ENCODE results near the gene C5orf63.
A peak's percentile ranks its signal among the peaks of the same experiment; 100 is the strongest.

C5orf63 gene

GRCh38 chr5:127042593-127042992 is 30.7 kb downstream of the C5orf63 start:
- TF ChIP-seq, protein P1, sequence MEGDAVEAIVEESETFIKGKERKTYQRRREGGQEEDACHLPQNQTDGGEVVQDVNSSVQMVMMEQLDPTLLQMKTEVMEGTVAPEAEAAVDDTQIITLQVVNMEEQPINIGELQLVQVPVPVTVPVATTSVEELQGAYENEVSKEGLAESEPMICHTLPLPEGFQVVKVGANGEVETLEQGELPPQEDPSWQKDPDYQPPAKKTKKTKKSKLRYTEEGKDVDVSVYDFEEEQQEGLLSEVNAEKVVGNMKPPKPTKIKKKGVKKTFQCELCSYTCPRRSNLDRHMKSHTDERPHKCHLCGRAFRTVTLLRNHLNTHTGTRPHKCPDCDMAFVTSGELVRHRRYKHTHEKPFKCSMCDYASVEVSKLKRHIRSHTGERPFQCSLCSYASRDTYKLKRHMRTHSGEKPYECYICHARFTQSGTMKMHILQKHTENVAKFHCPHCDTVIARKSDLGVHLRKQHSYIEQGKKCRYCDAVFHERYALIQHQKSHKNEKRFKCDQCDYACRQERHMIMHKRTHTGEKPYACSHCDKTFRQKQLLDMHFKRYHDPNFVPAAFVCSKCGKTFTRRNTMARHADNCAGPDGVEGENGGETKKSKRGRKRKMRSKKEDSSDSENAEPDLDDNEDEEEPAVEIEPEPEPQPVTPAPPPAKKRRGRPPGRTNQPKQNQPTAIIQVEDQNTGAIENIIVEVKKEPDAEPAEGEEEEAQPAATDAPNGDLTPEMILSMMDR (IDR thresholded peaks at IDR 0.05; ENCODE audit: insufficient read depth, low read length, missing control alignments) = no peak
- CTCF ChIA-PET = no interaction called here
- POLR2A ChIA-PET = no interaction called here
- no peak overlapping the region for H3K4me3 ChIP-seq (ENCODE audit: low read depth, low read length)
- DNase-seq (ENCODE audit: low read depth, low spot score) = no peak

- DNase-seq (ENCODE audit: low read depth, low spot score) = no peak
Observed at GRCh38 chr5:127041571-127041970, 31.7 kb downstream of the C5orf63 start.

DNA sequence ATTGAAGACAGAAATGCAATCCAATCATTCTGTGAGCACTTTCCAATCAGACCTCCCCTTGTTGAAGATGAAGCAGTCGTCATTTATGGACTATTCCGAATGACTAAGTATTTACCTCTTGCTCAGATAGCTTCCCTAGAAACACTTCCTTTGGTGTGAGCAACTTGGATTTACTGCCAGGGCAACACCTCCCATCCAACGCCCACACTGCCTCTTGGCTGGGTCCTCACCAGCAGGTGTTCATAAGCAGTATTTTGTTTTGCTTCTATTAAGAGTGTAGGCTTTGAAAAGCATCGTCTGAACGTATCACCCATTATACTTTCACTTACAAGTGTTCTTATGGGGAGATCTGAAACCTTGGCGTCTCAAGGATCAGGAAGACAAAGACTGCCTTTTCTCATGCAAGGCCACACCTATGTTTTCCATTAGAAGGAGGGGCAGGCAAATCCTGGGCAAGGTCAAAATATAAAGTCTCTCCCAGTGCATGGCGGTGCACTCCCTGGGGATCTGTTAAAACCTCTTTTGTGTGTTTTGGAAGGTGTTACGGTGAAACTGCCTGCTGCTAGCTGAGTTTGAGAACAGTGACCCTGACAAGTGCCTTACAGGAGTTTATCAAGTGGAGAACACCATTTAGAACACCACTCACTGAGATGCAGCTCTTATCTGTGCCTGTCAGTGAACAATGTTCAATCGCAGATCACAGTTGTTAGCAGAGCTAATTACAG is 32.3 kb downstream of the C5orf63 start:
- POLR2A ChIA-PET = no interaction called here
- CTCF ChIA-PET = interaction anchor here (1.5 kb wide), 1 partner anchor 10 kb away, joined by 4 read pairs; the partner anchor contains the start of gene MARCHF3
- DNase-seq (ENCODE audit: low read depth, low spot score) = no peak

More at GRCh38 chr5:127041571-127041970, 31.7 kb downstream of the C5orf63 start:
- TF ChIP-seq, protein P1 (IDR thresholded peaks at IDR 0.05; ENCODE audit: insufficient read depth, low read length, missing control alignments) = no peak
- CTCF ChIA-PET = interaction anchor here (1.5 kb wide), 1 partner anchor 11 kb away, joined by 4 read pairs; the partner anchor contains the start of gene MARCHF3
- no peak overlapping the region for H3K4me3 ChIP-seq (ENCODE audit: low read depth, low read length)
- POLR2A ChIA-PET = no interaction called here

DNA sequence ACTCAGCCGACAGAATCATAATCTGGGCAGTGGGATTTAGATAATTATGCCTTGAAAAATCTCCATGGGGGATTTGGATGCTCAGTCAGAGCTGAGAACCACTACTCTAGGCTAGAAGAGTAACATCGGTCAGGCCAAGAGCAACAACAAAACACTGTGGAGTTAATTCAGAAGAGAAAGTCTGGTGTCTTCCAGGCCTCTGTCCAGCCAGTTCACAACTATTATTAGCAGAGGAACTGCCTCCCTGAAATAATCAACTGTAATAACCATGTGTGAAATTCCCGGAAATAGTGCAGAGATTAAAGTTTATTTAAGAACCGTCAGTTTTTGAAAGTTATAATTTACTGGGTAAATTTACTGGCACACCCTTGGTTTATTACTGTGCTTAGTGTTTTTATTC is 34.8 kb downstream of the C5orf63 start:
- H3K4me3 ChIP-seq (ENCODE audit: low read depth, low read length) = no peak overlapping the region
- TF ChIP-seq, protein P1 (IDR thresholded peaks at IDR 0.05; ENCODE audit: insufficient read depth, low read length, missing control alignments) = no peak
- ChIA-PET POLR2A (no interaction called here), CTCF (interaction anchor here (0.7 kb wide), 1 partner anchor 12 kb away, joined by 3 read pairs; no protein-coding TSS in a partner anchor)
- DNase-seq (ENCODE audit: low read depth, low spot score) = no peak

More for the DNA sequence above, 32.3 kb downstream of the C5orf63 start:
- no peak overlapping the region for H3K4me3 ChIP-seq (ENCODE audit: low read depth, low read length)
- TF ChIP-seq, protein P1 (IDR thresholded peaks at IDR 0.05; ENCODE audit: insufficient read depth, low read length, missing control alignments) = no peak

GRCh38 chr5:127031863-127032232 is 41.5 kb downstream of the C5orf63 start:
- DNase-seq (ENCODE audit: low read depth, low spot score) = no peak
- CTCF ChIA-PET = interaction anchor here (0.6 to 1.3 kb wide), 3 partner anchors 12 to 230 kb away, joined by 3 read pairs; no protein-coding TSS in a partner anchor
- no peak overlapping the region for H3K4me3 ChIP-seq (ENCODE audit: low read depth, low read length)
- POLR2A ChIA-PET = no interaction called here
- TF ChIP-seq, protein P1 (IDR thresholded peaks at IDR 0.05; ENCODE audit: insufficient read depth, low read length, missing control alignments) = no peak

DNA sequence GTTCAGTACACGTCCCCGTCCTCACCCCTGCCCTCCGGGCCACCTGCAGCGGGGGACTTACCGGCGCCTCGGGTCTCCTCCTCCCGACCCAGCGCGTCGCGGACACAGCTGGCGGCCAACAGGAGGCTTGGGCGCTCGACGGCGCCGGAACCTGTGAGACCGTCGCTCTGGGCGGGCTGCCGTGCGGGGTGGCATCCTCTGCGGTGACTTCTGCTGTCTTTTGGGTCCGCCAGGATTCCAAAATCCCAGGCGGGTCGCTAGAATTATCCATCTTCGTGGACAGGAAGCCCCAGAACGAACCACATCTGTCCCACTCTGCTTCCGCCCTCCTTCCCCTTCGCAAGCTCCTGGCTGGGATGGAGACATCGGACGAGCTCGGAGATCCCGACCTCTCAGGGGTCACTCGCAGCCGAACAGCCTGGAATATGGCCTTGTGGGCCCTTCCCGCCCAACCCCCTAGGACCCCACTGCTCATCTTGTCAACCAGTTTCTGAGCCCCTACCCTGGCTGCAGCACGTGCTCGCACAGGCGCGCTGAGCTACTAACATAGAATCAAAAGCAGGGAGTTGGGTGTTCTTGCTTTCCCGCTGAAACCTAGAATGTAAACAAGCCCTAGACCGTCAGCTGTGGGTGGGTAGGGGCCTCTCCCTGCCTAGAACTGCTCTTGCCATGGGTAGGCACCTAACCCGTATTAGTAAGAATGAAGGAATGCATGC is 42.0 kb downstream of the C5orf63 start:
- TF ChIP-seq, protein P1 (IDR thresholded peaks at IDR 0.05; ENCODE audit: insufficient read depth, low read length, missing control alignments) = no peak
- ChIA-PET CTCF (interaction anchor here (1.0 to 1.3 kb wide), 5 partner anchors 10 to 194 kb away, joined by 3 to 4 read pairs (median 3); no protein-coding TSS in a partner anchor), POLR2A (no interaction called here)
- no peak for DNase-seq (ENCODE audit: low read depth, low spot score)
- H3K4me3 ChIP-seq (ENCODE audit: low read depth, low read length) = peak overlapping the region; percentile 94

Measured in AG04449 (cell line).